NCI-H1694 (cell line): Measurements from ENCODE around the gene SSU72.

Experiments
- DNase-seq: peaks from one replicate; lab custom pipeline; 2025; lab: John Stamatoyannopoulos, UW

Gene SSU72

GRCh38 chr1:1610796-1611195, 36.1 kb upstream of the SSU72 start:
- DNase-seq, result no peak

- no peak for DNase-seq
Observed at GRCh38 chr1:1609822-1610485, 35.3 kb upstream of the SSU72 start.

GRCh38 chr1:1606232-1606631, 31.6 kb upstream of the SSU72 start:
- no peak for DNase-seq

GRCh38 chr1:1605724-1606123, 31.1 kb upstream of the SSU72 start:
- DNase-seq, result no peak

- DNase-seq, result no peak
Observed at GRCh38 chr1:1605034-1605591, 30.4 kb upstream of the SSU72 start.

GRCh38 chr1:1604374-1605033, 29.8 kb upstream of the SSU72 start:
- DNase-seq, result no peak

- no peak for DNase-seq
Observed at GRCh38 chr1:1603671-1604373, 29.2 kb upstream of the SSU72 start.

- DNase-seq, result no peak
Observed at GRCh38 chr1:1602968-1603506, 28.4 kb upstream of the SSU72 start.

- DNase-seq, result no peak
Observed at GRCh38 chr1:1602304-1602967, 27.8 kb upstream of the SSU72 start.

GRCh38 chr1:1601564-1602303, 27.1 kb upstream of the SSU72 start:
- DNase-seq, result no peak

GRCh38 chr1:1600861-1601563, 26.3 kb upstream of the SSU72 start:
- DNase-seq, result no peak

GRCh38 chr1:1599935-1600860, 25.5 kb upstream of the SSU72 start, which contains the start of gene FNDC10:
TSS of gene FNDC10 (minus strand) at chr1:1600135. CDS start at chr1:1600015, 120 bp downstream.
- DNase-seq, result no peak

GRCh38 chr1:1599030-1599934, 24.6 kb upstream of the SSU72 start:
- no peak for DNase-seq

- no peak for DNase-seq
Observed at GRCh38 chr1:1598720-1599029, 24.0 kb upstream of the SSU72 start.

- no peak for DNase-seq
Observed at GRCh38 chr1:1598051-1598719, 23.5 kb upstream of the SSU72 start.

- no peak for DNase-seq
Observed at GRCh38 chr1:1597275-1597930, 22.7 kb upstream of the SSU72 start.

- DNase-seq, result no peak
Observed at GRCh38 chr1:1596493-1597274, 22.0 kb upstream of the SSU72 start.
